NOMO-1 treated with DMSO at 0.1 percent for 48 hours (cell line): Measurements from ENCODE around the gene NIP7.
"Not testable (repeated sequence)": the region's sequence is repeated elsewhere in the genome, so short reads cannot be mapped to it uniquely, and the experiment has no call there.

Experiments used
- DNase-seq: peaks from one replicate; lab custom pipeline; 2025; ENCODE audit not compliant: unreplicated experiment; lab: John Stamatoyannopoulos, UW

The NIP7 gene

GRCh38 chr16:69340095-69340644 lies 598 bp downstream of the NIP7 start:
- no peak for DNase-seq

GRCh38 chr16:69344171-69344570 lies 4.6 kb downstream of the NIP7 start:
- DNase-seq = no peak

- DNase-seq = peak; percentile 20
Measured at GRCh38 chr16:69345923-69346322, 6.4 kb downstream of the NIP7 start.

GRCh38 chr16:69346683-69347082 lies 7.1 kb downstream of the NIP7 start:
- DNase-seq = no peak

- no peak for DNase-seq
Measured at GRCh38 chr16:69348222-69348621, 8.7 kb downstream of the NIP7 start.

GRCh38 chr16:69349536-69349935 lies 10.0 kb downstream of the NIP7 start:
- no peak for DNase-seq

GRCh38 chr16:69350536-69351133 lies 11.1 kb downstream of the NIP7 start:
- DNase-seq = no peak

- no peak for DNase-seq
Measured at GRCh38 chr16:69351309-69352027, 11.9 kb downstream of the NIP7 start, which contains the start of gene TMED6. Gene TMED6 (minus strand): TSS chr16:69351786. CDS start chr16:69351753, 33 bp downstream.

- DNase-seq = not testable (repeated sequence)
Measured at GRCh38 chr16:69360070-69360469, 20.5 kb downstream of the NIP7 start.

- DNase-seq = no peak
Measured at GRCh38 chr16:69363281-69363717, 23.7 kb downstream of the NIP7 start.

GRCh38 chr16:69364088-69364487 lies 24.5 kb downstream of the NIP7 start:
- no peak for DNase-seq

- no peak for DNase-seq
Measured at GRCh38 chr16:69365901-69366300, 26.3 kb downstream of the NIP7 start.

GRCh38 chr16:69366431-69366830 lies 26.9 kb downstream of the NIP7 start:
- DNase-seq = no peak

GRCh38 chr16:69367980-69368379 lies 28.4 kb downstream of the NIP7 start:
- no peak for DNase-seq

- no peak for DNase-seq
Measured at GRCh38 chr16:69368866-69369265, 29.3 kb downstream of the NIP7 start.

- DNase-seq = no peak
Measured at GRCh38 chr16:69371564-69371963, 32.0 kb downstream of the NIP7 start.

GRCh38 chr16:69373019-69373418 lies 33.4 kb downstream of the NIP7 start:
- no peak for DNase-seq

- DNase-seq = no peak
Measured at GRCh38 chr16:69376393-69377059, 37.0 kb downstream of the NIP7 start.

- DNase-seq = no peak
Measured at GRCh38 chr16:69378036-69378435, 38.5 kb downstream of the NIP7 start.

GRCh38 chr16:69378760-69379159 lies 39.2 kb downstream of the NIP7 start:
- DNase-seq = no peak

- peak; percentile 30 for DNase-seq
Measured at GRCh38 chr16:69381231-69381630, 41.7 kb downstream of the NIP7 start.

- DNase-seq = no peak
Measured at GRCh38 chr16:69382421-69382820, 42.8 kb downstream of the NIP7 start.
